GM21576 (cell line): ENCODE data around the gene GPR39.

Experiments used
- ATAC-seq: cut with Tn5 transposase; IDR thresholded peaks from one replicate; pipeline ENCODE4 v1.9.1; 2021; ENCODE audit warnings: mild to moderate bottlenecking, moderate library complexity; ENCODE audit not compliant: unreplicated experiment

GPR39 gene

DNA sequence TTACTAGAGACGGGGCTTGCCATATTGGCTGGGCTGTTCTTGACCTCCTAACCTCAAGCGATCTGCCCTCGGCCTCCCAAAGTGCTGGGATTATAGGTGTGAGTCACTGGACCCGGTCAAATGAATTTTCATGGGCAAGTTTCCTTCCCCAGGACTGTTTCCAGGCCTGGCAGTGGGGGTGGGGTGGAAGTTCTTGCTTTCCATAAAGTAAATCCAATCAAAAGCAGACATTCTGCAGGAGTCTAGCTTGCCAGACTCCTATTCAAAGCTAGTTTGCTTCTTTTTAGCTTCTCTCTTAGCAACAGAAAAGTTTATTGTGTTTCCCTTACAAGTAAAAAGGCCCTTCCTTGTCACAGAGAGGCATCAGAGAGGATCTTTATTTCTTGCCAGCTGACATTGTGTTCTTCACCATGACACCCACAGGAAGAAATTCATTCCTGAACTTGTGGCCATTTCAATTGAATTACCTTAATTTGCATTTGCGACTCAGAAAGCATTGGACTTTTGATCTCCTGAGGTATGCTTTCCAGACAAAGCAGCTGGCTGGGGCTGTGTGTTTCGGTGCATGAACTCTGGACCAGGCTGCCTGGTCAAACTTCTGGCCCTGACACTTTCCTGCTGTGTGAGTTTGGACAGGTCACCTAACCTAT, 215.5 kb downstream of the GPR39 start:
- ATAC-seq, result no peak

DNA sequence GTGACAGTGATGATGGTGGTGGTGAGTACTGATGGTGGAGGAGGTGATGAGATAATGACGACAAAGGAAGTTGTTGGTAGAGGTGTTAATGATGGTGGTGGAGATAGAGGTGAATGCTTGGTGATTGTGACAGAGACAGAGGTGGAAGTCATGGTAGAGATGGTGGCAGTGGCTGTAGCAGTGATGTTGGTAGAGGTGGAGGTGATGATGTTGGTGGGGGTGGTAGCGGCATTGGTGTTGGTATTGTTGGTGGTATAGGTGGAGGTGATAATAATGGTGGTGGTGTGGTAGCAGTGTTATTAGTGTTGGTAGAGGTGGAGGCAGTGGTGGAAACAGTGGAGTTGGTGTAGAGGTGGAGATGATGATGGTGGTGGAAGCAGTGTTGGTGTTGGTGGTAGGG, 217.0 kb downstream of the GPR39 start:
- ATAC-seq, result no peak

DNA sequence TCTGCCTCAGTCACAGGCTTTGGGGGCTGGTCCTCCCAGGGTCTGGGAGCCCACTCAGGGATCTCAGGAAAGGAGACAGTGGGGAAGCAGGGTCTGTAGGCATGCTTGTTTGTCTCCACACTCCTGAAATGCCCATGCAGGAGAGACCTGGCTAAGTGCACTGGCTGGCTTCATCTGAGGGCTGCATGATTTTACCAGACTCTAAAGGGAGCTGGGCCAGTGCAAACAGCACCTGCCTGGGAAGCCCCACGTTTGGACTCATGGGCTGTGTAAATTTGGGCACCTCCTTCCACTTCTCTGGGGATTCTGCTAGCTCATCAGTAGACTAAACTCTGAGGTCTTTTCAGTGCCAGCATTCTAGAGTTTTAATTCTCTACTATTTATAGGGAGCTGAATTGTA, 219.7 kb downstream of the GPR39 start:
- no peak for ATAC-seq

DNA sequence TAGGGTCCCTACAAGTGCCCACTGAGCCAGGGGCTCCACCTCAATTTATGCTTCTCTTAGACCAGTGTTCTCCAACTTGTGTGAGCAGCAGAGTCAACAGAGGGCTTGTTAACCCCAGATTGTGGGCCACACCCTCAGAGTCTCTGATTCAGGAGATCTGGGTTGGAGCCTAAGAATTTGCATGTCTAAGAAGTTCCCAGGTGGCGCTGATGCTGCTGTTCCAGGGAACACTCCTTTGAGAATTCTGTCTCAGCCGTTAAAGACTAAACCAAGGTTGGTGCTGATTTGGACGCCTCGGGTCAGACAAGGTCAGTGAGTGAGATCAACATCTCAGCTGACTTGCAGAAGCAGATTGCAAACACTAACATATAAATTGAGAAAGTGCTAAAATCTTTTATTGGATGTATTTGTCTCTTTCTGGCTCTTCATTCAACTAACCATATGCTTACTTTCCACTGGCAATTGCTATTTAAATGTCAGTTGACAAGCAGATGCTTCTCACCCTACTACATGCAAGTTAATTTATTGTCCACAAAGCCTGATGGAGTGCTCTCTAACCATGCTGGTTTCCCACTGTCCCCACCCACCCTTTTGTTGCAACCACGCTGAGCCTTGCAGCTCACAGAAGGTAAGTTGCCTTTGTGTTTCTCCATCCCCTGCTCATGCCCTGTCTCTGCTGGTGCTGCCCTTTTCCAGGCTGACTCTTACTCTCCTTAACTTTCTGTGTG, 221.9 kb downstream of the GPR39 start:
- ATAC-seq, result no peak

DNA sequence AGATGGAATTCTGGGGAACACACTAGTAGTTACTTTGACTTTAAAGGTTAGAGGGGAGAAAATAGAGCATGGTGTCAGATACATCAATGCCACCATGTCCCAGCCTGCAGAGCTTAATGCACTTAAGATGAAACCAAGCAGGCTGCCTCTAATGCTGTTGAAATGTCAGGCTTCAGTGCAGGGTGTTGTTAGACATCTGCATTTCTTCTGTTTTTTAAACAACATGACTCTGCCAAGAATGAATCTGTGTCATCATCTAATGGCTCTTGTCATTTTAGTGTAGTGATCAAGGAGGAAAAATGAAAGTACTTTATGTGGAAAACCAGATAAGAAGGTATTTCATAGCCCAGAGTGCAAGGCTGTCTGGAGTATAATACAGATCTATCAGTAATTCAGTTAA, 223.5 kb downstream of the GPR39 start:
- ATAC-seq, result no peak

DNA sequence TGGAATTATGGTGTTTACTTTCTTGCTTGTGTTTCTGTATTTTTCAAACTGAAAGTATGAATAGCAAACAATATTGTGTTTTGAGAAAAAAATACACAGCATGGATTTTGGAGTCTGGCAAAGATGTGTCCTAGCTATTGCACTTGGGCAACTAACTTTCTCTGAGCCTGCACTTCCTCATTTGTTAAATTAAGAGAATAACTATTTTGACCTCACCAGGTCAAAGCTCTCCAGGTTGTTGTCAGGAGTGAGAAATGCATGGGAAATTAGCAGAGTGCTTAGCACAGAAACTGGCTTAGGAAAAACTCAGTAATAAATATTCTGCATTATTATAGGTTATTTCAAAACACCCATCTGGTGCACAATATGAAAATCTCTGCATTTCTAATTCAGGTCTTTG, 225.2 kb downstream of the GPR39 start:
- ATAC-seq, result no peak

DNA sequence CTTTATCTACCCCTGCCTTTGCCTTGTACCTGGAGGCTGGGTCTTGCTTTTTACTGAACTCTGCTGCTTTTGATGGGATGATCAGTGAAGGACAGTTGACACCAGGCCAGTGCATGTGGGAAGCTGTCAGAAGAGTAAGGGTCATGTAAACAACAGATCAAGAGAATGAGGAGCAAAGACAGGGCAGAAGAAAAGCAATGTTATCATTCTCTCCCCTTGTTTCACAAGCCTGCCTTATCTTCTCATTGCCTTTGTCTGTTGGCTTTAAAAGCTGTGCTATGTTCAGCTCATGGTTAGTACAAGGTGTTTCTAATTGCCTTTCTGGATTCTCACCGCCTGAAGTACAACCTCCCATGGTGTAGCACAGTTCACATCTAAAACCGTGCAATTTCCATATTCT, 225.8 kb downstream of the GPR39 start:
- ATAC-seq, result no peak

DNA sequence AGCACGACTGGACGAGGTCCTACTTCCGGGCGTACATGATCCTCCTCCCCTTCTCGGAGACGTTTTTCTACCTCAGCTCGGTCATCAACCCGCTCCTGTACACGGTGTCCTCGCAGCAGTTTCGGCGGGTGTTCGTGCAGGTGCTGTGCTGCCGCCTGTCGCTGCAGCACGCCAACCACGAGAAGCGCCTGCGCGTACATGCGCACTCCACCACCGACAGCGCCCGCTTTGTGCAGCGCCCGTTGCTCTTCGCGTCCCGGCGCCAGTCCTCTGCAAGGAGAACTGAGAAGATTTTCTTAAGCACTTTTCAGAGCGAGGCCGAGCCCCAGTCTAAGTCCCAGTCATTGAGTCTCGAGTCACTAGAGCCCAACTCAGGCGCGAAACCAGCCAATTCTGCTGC, 228.6 kb downstream of the GPR39 start:
- no peak for ATAC-seq

DNA sequence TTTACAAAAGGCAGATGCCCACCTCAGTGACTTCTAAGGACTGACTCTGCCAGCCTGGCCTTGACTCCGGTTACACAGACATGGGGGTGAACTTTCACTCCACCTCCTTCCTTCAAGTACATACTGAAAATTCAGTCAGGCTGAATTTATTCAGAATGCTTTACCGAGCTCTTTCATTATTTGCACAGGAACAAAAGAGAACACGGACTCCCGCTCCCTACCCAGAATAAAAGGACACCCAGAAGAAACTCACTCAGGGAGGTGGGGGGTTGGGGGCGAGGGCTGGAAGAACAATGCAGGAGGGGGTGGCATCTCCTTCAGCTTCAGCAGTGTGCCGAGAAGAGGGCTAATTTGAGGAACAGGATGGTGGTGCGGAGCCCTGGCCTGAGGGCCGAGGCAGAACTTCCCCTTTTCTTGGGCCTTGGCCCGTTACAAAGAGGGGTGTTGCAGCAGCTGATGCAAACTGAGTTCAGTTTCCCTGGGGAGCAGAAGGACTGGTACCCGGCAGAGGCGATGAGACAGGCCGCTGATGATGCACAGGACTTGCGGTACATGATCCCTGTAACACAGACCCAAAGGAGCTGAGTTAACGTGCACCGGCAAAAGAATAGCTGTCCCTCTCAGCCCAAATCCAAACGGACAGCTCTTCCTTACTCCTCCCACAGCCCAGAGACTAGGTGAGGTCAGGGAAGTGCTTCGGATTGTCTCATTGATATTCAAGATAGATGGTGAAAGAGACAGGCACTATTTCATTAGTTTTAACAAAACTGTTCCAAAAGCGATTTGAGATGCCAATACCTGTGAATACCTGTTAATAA, 229.3 kb downstream of the GPR39 start:
- ATAC-seq, result no peak

DNA sequence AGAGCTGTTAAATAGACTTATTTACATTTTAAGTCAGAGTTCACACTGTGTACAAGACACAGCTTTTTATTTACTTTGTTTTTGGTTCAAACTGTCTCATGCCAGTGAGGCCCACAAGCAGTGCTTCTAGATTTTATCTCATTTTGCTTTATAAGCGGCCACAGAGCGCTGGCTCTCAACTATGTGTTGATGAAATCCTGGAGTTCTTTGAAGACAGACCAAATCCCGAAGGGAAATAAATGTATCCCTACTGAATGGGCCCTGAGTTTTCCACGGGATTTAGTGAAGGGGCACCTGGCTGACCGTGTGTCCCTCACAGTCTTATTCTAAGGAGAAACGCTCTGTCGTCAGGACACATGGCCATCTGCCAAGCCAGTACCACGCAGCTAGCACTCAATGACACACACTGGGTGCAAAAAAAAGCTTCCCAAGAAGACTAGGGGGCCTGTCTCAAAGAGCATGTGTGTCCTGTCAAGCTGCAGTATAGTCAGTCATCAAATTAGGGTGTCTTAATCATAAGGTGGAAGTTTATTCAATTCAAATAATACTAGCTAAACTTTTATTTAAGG, 230.0 kb downstream of the GPR39 start:
- no peak for ATAC-seq

DNA sequence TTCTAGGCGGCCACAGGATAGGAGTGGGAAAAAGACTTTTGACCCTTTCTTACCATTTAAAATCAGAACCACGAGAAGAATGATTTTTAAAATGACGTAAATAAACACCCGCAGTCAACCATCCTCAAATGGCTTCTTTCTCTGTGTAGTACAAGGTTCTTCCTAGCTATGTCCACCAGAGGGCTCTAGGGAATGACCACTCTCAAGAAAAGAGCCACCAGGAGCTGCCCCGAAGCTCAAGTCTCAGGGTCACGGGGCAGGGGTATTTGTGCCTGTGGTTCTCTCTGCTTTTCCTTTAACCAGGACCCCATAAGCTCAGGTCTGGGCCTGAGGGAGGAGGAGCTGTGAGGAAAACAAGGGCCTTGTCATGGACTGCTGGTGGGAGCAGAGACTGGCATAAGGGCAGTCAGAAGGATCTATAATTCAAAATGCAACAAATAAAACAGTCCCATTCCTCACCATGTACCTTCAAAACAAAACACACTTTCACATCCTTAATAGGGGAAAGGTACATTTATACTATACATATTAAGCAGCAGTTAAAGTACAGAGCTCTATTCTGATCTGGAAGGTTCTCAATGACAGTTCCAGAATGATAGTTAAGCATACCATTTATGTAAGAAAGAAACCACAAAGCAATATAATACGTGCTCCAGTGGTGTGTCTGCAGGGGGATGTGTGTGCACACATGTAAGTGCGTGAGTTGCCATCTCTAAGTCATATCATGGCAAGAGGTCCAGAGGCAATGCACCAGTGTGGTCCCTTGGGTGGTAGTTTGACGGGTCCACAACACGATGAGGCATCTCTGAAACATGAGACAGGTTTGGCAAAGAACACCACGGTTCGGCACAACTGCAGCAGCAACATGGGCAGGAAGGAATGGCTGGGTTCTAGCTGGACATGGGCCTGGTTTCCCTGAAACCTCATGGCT, 234.8 kb downstream of the GPR39 start:
- ATAC-seq, result no peak

DNA sequence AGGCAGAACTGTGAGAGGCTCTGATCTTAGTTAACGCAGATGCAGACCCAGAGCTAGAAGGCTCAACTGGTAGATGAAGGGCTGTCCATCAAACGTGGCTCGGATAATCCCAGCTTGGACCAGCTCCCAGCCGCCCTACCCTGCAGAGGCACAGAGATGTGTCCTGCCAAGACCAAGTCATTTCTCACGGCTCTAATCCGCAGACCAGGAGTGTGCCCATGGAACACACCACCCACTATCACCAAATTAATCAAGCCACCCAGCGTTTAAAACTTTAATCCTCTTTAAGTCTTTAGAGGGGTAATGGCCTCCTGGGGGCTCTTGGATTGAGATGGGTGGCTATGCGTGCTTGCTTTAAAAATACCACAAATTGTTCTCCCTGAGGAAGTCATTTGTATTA, 235.9 kb downstream of the GPR39 start:
- ATAC-seq, result no peak

DNA sequence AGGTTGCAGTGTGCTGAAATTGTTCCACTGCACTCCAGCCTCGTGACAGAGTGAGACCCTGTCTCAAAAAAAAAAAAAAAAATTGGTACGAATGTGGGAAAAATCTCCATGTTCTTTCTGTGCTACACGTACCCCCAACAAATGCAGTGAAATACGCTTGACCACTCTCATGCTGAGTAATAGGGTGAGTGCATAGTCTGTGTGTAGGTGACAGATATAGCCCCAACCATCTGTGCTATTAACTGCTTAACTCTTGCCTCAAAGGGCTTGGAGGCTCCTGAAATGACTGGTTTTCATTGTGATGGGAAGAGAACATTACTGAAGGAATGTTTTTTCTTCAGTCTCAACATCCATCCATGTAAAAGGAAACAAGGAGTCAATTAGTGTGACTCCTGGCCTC, 237.7 kb downstream of the GPR39 start:
- no peak for ATAC-seq

DNA sequence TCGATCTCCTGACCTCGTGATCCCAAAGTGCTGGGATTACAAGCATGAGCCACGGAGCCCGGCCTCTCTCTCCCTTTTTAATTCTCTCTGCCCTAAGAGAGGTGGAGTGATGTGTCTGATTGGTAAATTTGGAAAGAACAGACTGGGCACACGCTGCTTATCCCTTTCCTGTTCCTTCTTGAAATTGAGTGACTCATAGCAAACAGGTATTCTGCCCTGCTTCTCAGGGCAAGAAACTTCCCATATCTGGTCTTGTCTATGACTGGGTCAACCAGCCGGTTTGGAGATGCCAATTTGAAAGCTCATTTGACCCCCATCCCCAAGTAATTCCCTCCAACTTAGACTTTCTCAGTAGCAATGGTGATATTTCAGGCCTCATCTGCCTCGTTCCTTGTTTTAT, 238.4 kb downstream of the GPR39 start:
- no peak for ATAC-seq

DNA sequence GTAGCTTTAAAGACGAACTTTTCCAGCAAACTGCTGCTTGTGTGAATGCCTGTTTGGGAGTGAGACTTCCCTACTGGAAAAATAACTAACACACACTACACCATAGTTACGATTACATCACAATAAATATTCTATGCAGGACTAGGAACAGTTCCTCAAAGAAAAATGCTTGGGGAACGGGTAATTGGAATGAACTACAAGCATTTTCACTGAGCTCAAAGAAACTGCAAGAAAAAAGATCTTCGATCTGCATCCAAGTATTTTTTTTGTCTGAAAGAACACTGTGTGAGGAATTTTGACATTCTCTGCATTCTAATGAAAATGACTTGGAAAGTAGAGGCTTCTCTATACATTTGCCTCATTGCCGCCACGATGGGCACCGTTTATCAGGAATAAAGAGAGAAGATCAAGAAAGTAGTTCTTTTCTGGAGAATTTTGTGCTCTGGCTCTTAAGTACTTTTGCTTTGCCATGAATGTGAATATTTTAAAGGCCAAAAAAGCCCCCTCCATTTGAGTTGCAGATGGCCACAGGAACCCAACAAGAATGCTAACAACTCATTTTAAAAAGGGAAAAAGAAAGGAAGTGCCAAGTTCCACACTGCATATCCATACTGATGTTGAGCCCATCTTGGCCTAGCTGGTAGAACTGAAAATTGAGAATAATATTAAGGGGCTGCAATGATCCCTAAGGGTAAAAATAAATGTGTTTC, 239.8 kb downstream of the GPR39 start:
- ATAC-seq, result no peak

DNA sequence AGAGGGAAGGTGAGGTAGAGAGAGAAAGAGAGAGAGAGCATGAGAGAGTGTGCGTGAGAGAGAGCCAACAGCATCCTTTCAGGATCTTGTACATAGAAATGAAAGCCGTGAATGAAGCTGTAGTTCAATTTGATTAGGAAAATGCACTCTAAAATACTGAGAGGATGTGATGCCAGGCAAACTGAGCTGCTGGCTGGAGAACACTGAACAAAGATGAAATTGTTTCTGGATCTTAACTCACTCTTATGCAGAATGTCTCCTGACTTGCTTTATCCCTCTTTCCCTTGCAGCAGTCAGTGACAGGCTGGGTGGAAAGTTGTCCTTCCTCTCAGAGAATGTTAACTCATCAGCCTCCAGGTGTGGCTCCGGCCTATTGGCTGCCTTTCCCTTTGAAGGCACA, 242.7 kb downstream of the GPR39 start:
- no peak for ATAC-seq

DNA sequence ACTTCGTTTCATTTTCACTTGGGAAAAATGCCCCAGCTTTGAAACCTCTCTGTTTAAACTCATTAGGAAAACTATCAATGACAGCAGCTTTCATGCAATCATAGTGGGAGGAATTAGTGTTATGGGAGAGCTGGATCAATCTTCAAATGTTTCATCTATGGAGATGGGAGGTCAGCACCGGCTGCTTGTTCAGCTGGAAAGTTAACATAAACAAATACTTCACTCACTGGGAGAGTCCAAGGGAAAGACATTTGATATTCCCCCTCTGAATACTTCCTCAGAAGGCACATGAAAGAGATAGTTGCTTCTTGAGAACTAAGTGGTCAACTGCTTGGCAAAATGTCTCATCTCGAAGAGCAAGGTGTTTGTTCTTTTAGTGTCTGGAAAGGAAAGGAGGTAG, 246.1 kb downstream of the GPR39 start:
- no peak for ATAC-seq

DNA sequence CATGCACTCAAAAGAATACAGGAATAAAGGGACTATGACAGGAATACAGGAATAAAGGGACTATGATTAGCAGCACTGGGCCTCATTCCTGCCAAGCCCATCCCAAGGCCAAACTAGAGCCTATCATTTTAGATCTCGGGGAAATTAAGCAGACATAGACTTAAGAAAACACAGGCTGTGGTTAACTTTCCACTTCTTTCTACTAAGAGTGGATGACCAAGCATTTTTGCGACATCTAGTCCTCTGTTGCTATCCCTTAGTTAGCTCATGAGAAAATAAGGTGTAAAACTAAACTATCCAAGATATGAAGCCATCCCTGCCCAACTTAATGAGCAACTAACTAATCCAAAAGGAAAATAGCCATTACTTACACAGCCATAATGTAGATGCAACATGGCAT, 247.5 kb downstream of the GPR39 start:
- no peak for ATAC-seq

DNA sequence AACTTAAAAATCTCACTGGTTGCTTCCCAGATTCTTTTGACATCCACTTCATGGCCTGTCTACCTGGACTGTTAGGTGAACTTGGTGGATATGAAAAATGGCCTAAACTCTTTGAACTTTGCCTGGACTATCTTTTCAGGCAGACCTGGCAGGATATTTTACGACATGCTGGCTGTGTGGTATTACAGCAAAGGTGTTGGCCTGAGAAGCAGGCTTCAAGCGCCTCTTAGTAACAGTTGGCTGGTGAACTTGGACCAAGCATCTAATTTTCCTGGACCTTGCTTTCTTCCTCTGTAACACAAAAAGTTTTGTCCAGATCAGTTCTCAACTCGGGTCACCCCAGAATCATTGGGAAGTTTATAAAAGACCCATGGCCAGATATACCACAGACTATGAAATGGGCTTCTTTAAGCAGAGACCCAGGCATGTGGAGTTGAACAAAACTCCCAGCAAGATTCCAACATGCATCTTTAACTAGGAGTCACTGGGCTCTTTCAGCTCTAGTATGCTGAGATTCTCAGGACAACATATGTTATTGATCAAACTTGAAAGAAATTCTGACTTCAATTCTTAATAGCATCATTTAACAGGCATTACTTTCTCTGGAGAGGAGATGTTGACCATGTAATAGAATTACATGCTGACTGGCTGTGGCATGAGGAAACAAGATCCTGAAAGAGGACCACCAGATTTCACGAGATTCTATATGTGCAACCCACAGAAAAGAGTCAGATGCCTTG, 249.0 kb downstream of the GPR39 start:
- ATAC-seq, result no peak
